HG03103 (cell line): ENCODE data around the gene COL4A3.

ENCODE experiments used
- ATAC-seq: cut with Tn5 transposase; IDR thresholded peaks from one replicate; pipeline ENCODE4 v1.9.1; 2021; ENCODE audit warnings: low read depth; ENCODE audit not compliant: unreplicated experiment

Gene COL4A3

DNA sequence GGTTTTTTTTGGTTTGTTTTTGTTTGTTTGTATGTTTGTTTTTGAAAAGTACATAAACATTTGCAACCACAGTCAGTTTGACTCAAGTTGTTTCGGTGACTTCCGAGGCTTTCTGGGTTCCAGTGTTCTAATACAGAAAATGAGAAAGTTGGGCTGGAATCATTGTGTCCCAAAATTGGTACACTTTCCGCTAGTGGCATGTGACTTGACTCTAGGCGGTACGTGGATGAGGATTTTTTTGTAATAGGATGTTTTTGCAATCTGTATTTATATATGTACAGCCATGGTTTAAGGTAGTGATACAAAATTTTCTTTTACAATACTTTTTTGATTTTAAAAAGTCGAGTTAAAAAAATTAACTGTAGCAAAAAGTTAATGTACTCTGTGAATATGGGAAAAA is 162.4 kb downstream of the COL4A3 start:
- no peak for ATAC-seq

DNA sequence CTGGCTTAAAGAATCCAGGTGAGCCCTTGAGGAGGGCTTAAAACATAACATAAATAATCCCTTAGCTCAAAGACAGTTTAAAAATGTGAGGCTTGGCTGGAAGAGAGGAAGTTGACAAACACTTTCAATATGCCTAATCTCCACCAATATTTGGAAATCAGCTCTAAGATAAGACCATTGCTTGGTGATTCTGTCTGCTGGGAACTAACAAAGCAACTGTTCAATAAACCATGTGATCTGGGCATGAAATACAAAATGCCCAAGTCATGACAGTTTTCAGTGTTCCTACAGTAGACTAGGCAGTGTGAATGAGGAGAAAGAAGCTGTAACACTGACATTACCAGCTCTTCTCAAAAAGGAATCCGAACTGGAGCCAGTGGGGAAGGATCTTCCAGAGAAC is 171.3 kb downstream of the COL4A3 start:
- no peak for ATAC-seq

DNA sequence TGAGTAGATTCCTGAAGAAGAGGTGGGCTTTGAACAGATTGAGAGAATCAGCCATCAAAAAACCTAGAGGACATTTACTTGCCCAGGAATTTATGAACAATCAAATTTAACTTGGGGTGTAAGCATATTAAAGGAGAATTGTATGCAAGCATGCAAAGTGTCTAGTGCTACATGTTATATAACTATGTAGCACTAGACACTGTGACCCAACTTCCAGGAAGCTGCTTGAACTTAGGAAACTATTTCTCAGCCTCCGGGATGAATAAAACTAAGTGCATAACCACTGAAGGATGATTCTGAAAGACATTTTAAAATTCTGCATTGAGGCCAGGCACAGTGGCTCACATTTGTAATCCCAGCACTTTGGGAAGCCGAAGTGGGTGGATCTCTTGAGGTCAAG is 173.0 kb downstream of the COL4A3 start:
- ATAC-seq = no peak

DNA sequence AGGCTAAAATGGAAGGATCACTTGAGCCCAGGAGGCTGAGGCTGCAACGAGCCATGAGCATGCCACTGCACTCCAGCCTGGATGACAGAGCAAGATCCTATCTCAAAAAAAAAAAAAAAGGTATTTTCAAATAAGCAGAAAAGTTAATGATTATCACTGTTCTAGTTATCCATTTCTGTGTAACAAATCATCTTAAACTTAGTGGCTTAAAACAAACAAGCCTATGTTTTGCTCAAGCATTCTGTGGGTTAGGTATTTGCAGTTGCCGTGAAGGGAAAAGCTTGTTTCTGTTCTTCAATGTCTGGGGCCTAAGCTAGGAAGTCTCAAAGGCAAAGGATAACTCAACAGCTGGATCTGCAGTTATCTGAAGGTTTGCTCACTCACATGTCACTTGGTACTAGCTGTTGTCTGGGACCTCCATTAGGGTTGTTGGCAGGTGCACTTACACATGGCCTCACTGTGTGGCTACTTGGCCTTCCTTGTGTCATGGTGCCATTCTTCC is 174.7 kb downstream of the COL4A3 start:
- no peak for ATAC-seq

DNA sequence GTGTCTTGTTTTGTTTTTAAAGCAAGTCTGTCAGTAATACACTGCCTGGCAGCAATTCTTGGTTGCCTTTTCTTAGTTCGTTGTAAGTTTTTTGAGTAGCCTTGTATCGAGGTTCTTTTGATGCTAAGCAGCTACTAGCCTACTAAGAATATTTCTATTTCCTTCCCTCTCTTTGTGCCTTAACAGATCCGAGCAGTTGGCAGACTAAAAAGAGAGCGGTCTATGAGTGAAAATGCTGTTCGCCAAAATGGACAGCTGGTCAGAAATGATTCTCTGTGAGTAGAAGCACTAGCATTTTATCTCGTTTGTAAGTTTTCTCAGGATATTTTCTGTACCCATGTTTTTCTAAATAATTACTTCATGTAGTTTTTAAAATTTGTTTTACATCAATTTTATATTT is 175.7 kb downstream of the COL4A3 start:
- no peak for ATAC-seq

DNA sequence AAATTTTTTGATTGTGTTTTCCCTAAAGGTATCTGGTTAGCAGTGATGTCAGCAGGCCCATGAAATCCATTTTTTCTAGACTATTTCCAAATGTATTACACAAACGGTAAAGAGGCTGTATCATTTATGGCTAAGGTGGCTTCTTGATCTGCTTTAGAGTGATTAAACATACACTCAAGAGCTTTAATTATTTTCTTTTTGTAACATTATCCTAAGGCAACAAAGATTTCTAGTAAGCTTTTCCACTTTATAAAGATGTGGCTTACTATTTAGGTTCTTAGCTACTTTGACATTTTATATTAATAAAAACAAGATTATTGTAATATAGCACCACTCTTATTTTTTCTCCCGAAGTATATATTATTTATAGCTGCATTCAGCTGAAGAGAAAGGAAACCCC is 177.1 kb downstream of the COL4A3 start:
- ATAC-seq = no peak

DNA sequence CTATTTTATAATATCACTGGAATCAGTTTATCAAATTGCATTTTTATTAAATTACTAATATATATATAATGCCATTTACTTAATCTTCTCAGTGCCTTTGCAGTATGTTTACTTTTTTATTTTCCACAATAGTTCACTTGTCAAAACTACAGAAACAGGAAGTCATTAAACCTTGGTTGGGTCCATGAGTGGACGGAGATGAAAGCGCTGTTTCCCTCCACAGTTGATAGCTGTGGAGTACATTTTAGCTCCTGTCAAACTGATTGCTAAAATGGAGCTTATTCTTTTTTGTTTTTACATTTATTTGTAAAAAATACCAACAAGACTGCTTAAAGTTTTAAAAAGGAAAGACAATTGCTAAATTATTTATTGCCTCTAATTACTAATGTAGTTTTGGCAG is 179.8 kb downstream of the COL4A3 start:
- ATAC-seq = no peak

DNA sequence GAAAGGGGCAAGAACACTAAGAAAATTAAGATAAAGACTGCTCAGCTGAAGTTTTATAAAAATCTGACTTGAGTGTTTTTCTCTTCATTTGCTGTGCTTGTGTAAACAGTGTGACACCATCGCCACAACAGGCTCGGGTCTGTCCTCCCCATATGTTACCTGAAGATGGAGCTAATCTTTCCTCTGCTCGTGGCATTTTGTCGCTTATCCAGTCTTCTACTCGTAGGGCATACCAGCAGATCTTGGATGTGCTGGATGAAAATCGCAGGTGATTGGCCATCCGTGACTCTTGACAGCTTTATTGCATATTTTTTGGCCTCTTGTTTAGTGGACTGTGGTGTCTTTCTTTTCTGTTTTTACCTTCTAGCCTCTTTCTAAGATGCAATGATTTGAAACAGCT is 182.7 kb downstream of the COL4A3 start:
- no peak for ATAC-seq

DNA sequence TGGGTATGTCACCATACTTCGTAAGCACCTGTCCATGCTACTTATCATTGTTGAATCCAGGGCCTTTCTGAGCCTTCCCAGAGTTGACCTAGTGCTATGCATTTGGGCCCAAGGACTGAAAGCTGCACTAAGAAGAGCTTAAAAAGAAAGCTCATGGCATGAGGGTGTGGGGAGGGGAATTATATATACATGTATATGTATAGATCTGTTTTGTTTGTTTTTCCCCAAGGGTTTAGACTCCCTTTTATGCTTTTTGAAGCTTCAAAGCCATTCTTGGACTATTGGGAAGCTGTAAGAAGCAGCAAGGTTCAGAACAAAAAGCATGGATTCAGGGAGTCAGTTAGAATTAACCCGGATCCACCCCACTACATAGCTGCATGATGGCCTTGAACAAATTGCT is 183.9 kb downstream of the COL4A3 start:
- no peak for ATAC-seq

DNA sequence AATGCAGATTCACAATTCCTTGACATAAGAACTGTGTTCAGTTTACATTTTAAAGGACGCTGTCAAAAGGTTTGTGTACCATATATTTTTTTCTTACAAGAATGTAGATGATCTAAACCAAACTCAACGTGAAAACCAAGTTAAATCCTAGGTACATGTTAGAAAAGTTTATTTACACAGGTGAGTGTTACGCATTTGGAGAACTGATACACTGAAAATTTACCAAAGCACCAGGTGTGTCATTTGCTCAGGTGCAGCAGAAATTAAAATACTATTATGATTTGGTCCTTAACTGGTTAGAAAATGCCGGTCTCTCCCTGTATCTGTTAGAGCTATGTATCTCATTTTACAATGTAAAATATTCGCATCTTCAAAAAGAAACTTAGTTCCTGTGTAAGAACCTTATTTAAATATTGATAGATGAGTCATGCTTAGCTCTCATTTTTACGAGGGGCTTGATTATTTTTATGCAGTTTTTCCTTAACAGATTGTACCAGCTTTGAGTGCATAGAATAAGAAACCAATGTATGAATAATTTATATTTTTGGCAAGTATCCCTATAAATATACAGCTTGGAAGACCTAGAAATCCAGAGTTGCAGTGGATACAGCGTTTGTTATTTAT is 185.7 kb downstream of the COL4A3 start:
- no peak for ATAC-seq

DNA sequence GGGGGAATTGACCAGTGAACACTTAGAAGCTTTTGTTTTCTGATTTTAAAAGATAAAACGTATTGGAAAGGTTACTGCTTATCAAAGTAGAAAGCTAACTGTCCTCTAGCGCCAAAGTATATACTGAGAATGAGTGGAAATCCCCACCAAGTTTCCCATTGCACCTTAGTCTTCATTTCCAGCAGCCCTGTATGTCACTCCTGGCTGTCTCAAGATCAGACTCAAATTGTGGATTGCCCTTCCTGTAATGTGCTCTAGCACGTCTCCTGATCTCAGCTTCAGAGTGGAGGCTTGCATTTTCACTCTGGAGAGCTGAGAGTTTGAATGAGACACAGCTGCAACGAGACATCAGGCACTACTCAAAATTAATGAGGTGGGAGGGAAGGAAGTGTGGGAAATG is 187.2 kb downstream of the COL4A3 start:
- peak; percentile 47 for ATAC-seq

DNA sequence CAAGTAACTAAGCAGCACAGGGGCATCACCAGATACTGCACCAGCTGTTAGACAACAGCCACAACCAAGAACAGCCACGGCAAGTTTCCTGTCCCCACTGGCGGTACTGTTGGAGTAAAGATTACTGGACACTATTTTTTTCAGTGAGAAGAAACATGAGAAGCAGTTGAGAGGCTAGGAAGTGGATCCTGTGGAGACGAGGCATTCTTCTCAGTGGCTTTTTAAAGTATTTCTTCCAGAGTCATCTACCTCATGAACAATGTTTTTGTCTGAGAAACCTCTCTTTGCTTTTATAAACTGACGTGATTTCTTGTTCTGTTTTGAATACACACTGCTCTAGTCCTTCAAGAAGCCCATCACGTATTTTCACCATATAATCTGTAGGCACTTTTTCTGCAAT is 195.9 kb downstream of the COL4A3 start:
- ATAC-seq = no peak

DNA sequence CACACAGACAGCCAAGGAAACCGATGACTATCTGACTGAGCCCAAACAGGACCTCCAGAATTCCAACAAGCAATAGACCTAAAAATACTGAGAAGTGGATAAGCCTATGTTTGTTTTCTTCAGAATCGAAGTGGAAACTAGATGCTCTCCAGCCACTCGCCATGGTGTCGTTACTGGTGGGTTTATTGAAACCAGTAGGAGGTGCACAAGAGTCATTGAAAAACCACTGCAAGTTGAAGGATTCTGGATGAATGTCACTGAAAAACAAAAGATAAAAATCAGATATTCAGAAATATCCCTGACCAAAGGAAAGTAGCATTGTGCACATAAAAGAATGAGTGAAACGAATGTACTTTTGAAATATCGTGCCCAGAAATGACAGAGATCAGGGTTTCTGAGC is 199.3 kb downstream of the COL4A3 start:
- no peak for ATAC-seq
